Measurements from ENCODE around the gene ATOSB. TPM values are rescaled to one million over a fixed set of nuclear protein-coding genes. Genes with fewer than 3 reads are reported as not detected.

ATOSB gene
- total and polyA plus RNA-seq, 8 donors: 2.5 to 7.8 (median 4.2) TPM

DNA sequence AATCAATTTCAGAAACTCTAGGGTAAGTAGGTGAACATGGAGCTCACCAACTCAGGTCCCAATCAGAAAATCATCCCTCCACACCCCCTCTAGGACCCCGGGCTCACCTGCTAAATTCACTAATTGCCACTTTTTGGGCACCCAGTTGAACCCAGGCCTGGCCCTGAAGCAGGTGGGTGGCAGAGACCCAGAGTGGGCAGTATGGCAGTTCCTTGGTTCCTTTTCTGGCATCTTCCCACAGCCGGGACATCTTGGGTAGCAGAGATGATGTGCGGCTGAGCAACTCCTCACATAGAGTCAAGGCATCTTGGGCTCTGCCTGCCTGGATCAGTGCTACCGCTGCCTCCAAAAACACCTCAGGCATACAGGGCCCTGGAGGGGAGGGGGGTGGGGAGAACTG is 40.3 kb downstream of the ATOSB start:
- TF ChIP-seq, protein P1, sequence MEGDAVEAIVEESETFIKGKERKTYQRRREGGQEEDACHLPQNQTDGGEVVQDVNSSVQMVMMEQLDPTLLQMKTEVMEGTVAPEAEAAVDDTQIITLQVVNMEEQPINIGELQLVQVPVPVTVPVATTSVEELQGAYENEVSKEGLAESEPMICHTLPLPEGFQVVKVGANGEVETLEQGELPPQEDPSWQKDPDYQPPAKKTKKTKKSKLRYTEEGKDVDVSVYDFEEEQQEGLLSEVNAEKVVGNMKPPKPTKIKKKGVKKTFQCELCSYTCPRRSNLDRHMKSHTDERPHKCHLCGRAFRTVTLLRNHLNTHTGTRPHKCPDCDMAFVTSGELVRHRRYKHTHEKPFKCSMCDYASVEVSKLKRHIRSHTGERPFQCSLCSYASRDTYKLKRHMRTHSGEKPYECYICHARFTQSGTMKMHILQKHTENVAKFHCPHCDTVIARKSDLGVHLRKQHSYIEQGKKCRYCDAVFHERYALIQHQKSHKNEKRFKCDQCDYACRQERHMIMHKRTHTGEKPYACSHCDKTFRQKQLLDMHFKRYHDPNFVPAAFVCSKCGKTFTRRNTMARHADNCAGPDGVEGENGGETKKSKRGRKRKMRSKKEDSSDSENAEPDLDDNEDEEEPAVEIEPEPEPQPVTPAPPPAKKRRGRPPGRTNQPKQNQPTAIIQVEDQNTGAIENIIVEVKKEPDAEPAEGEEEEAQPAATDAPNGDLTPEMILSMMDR (IDR thresholded peaks at IDR 0.05): no peak
- ATAC-seq (no peak), FAIRE-seq (no peak), DNase-seq (no peak)
- no peak overlapping the region for H3K27ac ChIP-seq
- H3K9me3 ChIP-seq: no peaks in the 10 kb centered on the region
- peaks cover 5 to 14% (median 12%) of the 10 kb centered on the region in 3 donors for H3K4me1 ChIP-seq
- no peaks in the 10 kb centered on the region for H3K36me3 ChIP-seq
- intact Hi-C loops (cut with DNase I): no loop called here
- H3K27me3 ChIP-seq: no peaks in the 10 kb centered on the region
- no peak overlapping the region for H3K4me3 ChIP-seq
- 98 to 100% methylated on average over 4 of the region's 4 CpGs for WGBS, 2 donors

DNA sequence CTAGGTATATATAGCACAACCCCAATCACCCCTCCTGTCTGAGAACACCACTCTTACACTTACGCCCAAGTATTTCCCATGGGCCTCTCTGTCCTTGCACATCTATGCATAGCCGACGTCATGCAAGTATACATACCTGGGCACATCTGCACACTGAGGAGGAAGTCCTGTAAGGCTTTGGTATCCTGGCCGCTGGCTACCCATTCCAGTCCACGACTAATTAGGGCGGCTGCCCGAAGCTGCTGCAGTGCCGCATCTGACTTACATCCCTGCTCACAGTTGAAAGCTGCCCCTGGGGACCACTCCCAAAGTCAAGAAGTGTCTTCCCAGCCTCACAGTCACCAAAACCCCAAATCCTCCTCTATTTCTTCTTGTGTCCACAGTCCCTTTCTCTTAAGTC is 40.9 kb downstream of the ATOSB start:
- Histone ChIP-seq H3K4me1 (peaks cover 10 to 20% (median 17%) of the 10 kb centered on the region in 3 donors), H3K4me3 (no peak overlapping the region), H3K36me3 (no peaks in the 10 kb centered on the region), H3K27me3 (no peaks in the 10 kb centered on the region), H3K9me3 (no peaks in the 10 kb centered on the region), H3K27ac (no peak overlapping the region)
- no peak for FAIRE-seq
- ATAC-seq: no peak
- TF ChIP-seq, protein P1 (IDR thresholded peaks at IDR 0.05): no peak
- intact Hi-C loops (cut with DNase I): no loop called here
- 90 to 92% methylated on average over 8 of the region's 8 CpGs for WGBS, 2 donors
- no peak for DNase-seq

DNA sequence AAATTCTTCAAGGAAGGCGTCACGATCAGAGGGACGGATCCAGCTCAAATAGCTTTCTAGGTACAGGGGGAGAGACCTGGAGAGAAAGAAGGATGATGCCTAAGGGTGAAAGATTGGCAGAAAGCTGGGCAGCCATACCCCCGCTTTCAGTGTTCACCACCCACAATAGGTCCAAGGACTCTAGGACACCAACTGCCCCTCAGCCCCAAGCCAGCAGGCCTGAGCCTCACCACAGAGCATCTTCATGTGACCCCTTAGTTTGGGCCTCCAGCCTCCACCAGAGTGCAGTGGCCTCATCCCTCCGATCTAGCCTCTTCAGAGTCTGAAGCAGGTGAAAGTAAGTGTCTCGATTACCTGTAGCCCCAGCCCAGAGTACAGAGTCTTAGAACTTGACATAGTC is 41.5 kb downstream of the ATOSB start:
- Histone ChIP-seq H3K36me3 (no peaks in the 10 kb centered on the region), H3K4me3 (no peak overlapping the region), H3K27me3 (no peaks in the 10 kb centered on the region), H3K27ac (no peak overlapping the region), H3K4me1 (peaks cover 10 to 22% (median 19%) of the 10 kb centered on the region in 3 donors), H3K9me3 (no peaks in the 10 kb centered on the region)
- TF ChIP-seq, protein P1 (IDR thresholded peaks at IDR 0.05): no peak
- no peak for FAIRE-seq
- intact Hi-C loops (cut with DNase I): no loop called here
- DNase-seq: no peak
- WGBS, 2 donors: 97% methylated on average over 6 of the region's 6 CpGs
- ATAC-seq: no peak

DNA sequence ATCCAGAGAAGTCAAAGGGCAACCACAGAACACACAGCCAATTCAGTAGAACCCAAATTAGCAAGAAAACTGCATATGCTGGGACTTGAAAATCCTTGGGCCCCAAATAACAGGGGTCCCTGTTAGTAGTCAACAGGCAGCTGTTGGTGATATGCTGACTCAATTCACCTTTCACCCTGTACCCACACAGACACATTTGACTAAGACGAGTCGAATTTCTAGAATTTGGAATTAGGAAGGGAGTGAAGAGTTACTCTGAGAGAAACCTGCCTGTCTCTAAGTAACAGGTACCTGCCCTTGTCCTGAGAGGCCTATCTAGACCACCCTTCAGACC is 42.4 kb downstream of the ATOSB start:
- FAIRE-seq (no peak), ATAC-seq (no peak), DNase-seq (no peak)
- H3K4me1 ChIP-seq: peaks cover 18 to 24% (median 22%) of the 10 kb centered on the region in 3 donors
- no peak overlapping the region for H3K4me3 ChIP-seq
- no peaks in the 10 kb centered on the region for H3K36me3 ChIP-seq
- H3K27ac ChIP-seq: peak overlapping the region in 3 of 4 donors; percentile 23 to 99 (median 33)
- H3K9me3 ChIP-seq: no peaks in the 10 kb centered on the region
- H3K27me3 ChIP-seq: no peaks in the 10 kb centered on the region
- 87 to 93% methylated on average over 2 of the region's 2 CpGs for WGBS, 2 donors
- TF ChIP-seq, protein P1 (IDR thresholded peaks at IDR 0.05): no peak
- intact Hi-C loops (cut with DNase I): no loop called here

DNA sequence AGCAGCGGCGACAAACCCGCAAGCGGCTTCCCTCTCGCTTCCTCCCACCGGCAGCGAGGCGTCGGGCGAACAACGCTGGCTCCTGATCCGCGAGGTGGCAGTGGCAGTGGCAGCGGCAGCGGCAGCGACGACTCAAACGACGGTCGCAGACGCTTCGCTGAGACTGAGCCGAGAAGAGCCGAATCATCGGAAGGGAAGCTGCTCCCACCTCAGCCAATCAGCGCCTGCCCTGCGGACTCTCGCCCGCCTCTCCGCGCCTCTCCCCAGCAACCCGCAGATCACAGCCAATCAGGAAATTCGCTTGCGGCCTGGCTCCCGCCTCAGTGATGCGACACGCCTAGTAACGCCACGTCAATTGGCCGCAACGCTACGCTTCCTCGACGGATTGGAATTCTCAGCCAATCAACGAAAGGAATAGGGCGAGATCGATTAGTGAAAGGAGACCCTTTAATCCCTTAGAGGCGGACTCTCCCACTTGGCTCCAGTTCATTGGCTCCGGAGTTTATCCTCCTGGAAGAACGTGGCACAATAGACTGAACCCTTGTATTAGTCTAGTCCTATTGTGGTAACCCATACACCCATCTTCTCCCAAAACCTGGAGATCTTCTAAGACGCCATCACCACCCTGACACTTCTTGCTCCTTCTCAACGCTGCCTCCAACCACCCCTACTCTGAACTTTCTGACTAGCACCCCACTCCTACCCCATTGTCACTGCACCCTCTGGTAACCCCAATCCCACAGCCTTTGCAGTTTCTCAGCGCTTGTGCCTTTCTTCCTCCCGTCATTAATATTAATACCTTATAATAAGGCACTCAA is 43.0 kb downstream of the ATOSB start, which contains the start of gene VCP:
Gene VCP (minus strand): TSS at position 165 of the 818 bp plus-strand sequence. CDS start 272 bp downstream, outside the sequence.
- TF ChIP-seq, protein P1 (IDR thresholded peaks at IDR 0.05): no peak
- H3K27ac ChIP-seq: peak within 1 kb of the TSS; percentile 97 to 99 (median 99)
- H3K4me1 ChIP-seq: peaks cover 18 to 24% (median 19%) of the 10 kb centered on the region in 3 donors
- ATAC-seq (peak; percentile 91 to 96 (median 92)), FAIRE-seq (peak; percentile 98), DNase-seq (peak; percentile 93 to 99 (median 98))
- no peaks in the 10 kb centered on the region for H3K27me3 ChIP-seq
- 5 to 6% methylated on average over 41 to 54 of the region's 54 CpGs for WGBS, 2 donors
- H3K4me3 ChIP-seq: peak within 1 kb of the TSS; percentile 87 to 98 (median 92)
- H3K36me3 ChIP-seq: peaks cover 0 to 4% (median 3%) of the 10 kb centered on the region in 3 donors
- H3K9me3 ChIP-seq: no peaks in the 10 kb centered on the region
- intact Hi-C loops (cut with DNase I): no loop called here
